HCT116 (cell line): Measurements from ENCODE around the gene NOP10. TPM values are rescaled to one million over a fixed set of nuclear protein-coding genes. Genes with fewer than 3 reads are reported as not detected.

Experiments
- ATAC-seq: fragments of 200-7000 bp; cut with Tn5 transposase; 2 replicates; pipeline ENCODE4 v1.9.1; 2020; ENCODE audit warnings: mild to moderate bottlenecking, moderate library complexity
- BruUV-seq: library from RNA; stranded (reverse); fragments of 400-500 nt; replicated peaks from 2 replicates; lab custom pipeline; 2021; lab: Mats Ljungman, UMichigan
- CTCF ChIA-PET: fragments of 300-600 bp; sonication (Branson Sonifier 250); formaldehyde crosslinking; loops from one replicate; lab custom pipeline; 2021; ENCODE audit warnings: antibody characterized with exemption; lab: Charles Lee
- POLR2A ChIA-PET: fragments of 300-600, 350-600 bp; sonication (Branson Sonifier 250); formaldehyde crosslinking; loops from one replicate; lab custom pipeline; 2021; ENCODE audit warnings: antibody characterized with exemption; lab: Charles Lee
- RAD21 ChIA-PET, 2 experiments: fragments of 300-600 bp; sonication (Branson Sonifier 250); formaldehyde crosslinking; loops; one replicate each; lab custom pipeline; 2023; ENCODE audit warnings: low total read pairs in 2 of 2; ENCODE audit not compliant: uncharacterized antibody in 2 of 2, unreplicated experiment in 2 of 2, low non-redundant PET in 1 of 2; lab: Charles Lee
- DNase-seq: peaks from one replicate; pipeline ENCODE4 v3.0.0-alpha.2; 2010; ENCODE audit warnings: low read depth, low spot score
- H2AFZ ChIP-seq: fragments of 200-600 bp; shearing (Covaris generic), sonication (generic); 2 replicates; pipeline ENCODE4 v1.6.1; 2017; ENCODE audit warnings: low read depth, mixed run types, mixed read lengths, antibody characterized with exemption, low read length; ENCODE audit not compliant: poor library complexity, severe bottlenecking
- H3K27ac ChIP-seq: 2 replicates; pipeline ENCODE4 v1.5.1; 2012; ENCODE audit warnings: low read depth, low read length
- H3K27me3 ChIP-seq: fragments of 200-600 bp; sonication (generic); 2 replicates; pipeline ENCODE4 v1.6.1; 2016; ENCODE audit warnings: mixed run types, low read length, mixed read lengths; ENCODE audit not compliant: insufficient read depth
- H3K36me3 ChIP-seq, 2 experiments: fragments of 200-500 bp in 1 of 2; fragments of 200-600 bp in 1 of 2; sonication (Bioruptor generic) in 1 of 2; sonication (generic) in 1 of 2; 2 replicates each; pipeline versions ENCODE4 v1.5.1 to v1.6.1; 2014 to 2016; ENCODE audit warnings: low read length in 2 of 2, inconsistent platforms in 1 of 2, mixed read lengths in 1 of 2, mixed run types in 1 of 2; ENCODE audit not compliant: insufficient read depth in 2 of 2, control insufficient read depth in 1 of 2
- H3K4me1 ChIP-seq, 2 experiments: fragments of 200-600 bp in 1 of 2; sonication (generic) in 1 of 2; 2 replicates each; pipeline versions ENCODE4 v1.5.1 to v1.6.1; 2012 to 2017; ENCODE audit warnings: low read length in 2 of 2, inconsistent platforms in 1 of 2, mild to moderate bottlenecking in 1 of 2, mixed read lengths in 1 of 2, mixed run types in 1 of 2, moderate library complexity in 1 of 2; ENCODE audit not compliant: insufficient read depth in 2 of 2, control insufficient read depth in 1 of 2
- H3K4me2 ChIP-seq: fragments of 200-600 bp; sonication (generic); 2 replicates; pipeline ENCODE4 v1.6.1; 2017; ENCODE audit warnings: mixed run types, low read length, mixed read lengths
- H3K4me3 ChIP-seq, 2 experiments: fragments of 200-600 bp in 1 of 2; sonication (generic) in 1 of 2; replicated peaks in 1 of 2; 2 replicates each; pipeline ENCODE4 v1.5.1; 2011 to 2016; ENCODE audit warnings: low read length in 2 of 2, control low read depth in 1 of 2, low read depth in 1 of 2, mild to moderate bottlenecking in 1 of 2, mixed read lengths in 1 of 2, mixed run types in 1 of 2
- H3K79me2 ChIP-seq: fragments of 200-600 bp; sonication (generic); 2 replicates; pipeline ENCODE4 v1.6.1; 2017; ENCODE audit warnings: mild to moderate bottlenecking, mixed run types, low read length, moderate library complexity, mixed read lengths; ENCODE audit not compliant: insufficient read depth
- H3K9ac ChIP-seq: fragments of 200-600 bp; sonication (generic); 2 replicates; pipeline ENCODE4 v1.6.1; 2016; ENCODE audit warnings: low read length, mixed read lengths
- H3K9me2 ChIP-seq: fragments of 200-600 bp; sonication (generic), shearing (Covaris generic); 2 replicates; pipeline ENCODE4 v1.6.1; 2017; ENCODE audit warnings: mixed run types, mild to moderate bottlenecking, moderate library complexity; ENCODE audit not compliant: insufficient read depth
- H3K9me3 ChIP-seq, 2 experiments: fragments of 200-500 bp in 1 of 2; fragments of 200-600 bp in 1 of 2; sonication (Bioruptor generic) in 1 of 2; sonication (generic) in 1 of 2; 2 replicates each; pipeline ENCODE4 v1.6.1; 2014 to 2017; ENCODE audit warnings: low read length in 2 of 2, mixed read lengths in 2 of 2, inconsistent platforms in 1 of 2, low read depth in 1 of 2, mild to moderate bottlenecking in 1 of 2, mixed run types in 1 of 2, moderate library complexity in 1 of 2; ENCODE audit not compliant: control insufficient read depth in 1 of 2, insufficient read depth in 1 of 2
- H4K20me1 ChIP-seq: fragments of 200-600 bp; sonication (generic), shearing (Covaris generic); 2 replicates; pipeline ENCODE4 v1.6.1; 2017; ENCODE audit warnings: mixed run types, mild to moderate bottlenecking, moderate library complexity; ENCODE audit not compliant: insufficient read depth
- CBX3 ChIP-seq: IDR thresholded peaks from 2 replicates; pipeline ENCODE4 v1.6.1; 2012; ENCODE audit warnings: low read depth
- CEBPB ChIP-seq: IDR thresholded peaks from 2 replicates; pipeline ENCODE4 v1.6.1; 2012; ENCODE audit warnings: low read depth
- CTCF ChIP-seq, 3 experiments: fragments of 200-600 bp in 1 of 3; sonication (generic) in 1 of 3; IDR thresholded peaks in 2 of 3; conservative IDR thresholded peaks in 1 of 3; 2 replicates each; pipeline ENCODE4 v1.5.1; 2012 to 2017; ENCODE audit warnings: low read depth in 2 of 3, low read length in 2 of 3, antibody characterized with exemption in 1 of 3, borderline replicate concordance in 1 of 3, control low read depth in 1 of 3, mild to moderate bottlenecking in 1 of 3, mixed read lengths in 1 of 3, mixed run types in 1 of 3, moderate library complexity in 1 of 3; ENCODE audit not compliant: insufficient read depth in 1 of 3
- ELF1 ChIP-seq: IDR thresholded peaks from 2 replicates; pipeline ENCODE4 v1.6.1; 2012; ENCODE audit warnings: low read depth, borderline replicate concordance
- EZH2phosphoT487 ChIP-seq: fragments of 200-600 bp; IDR thresholded peaks from 2 replicates; pipeline ENCODE4 v1.6.1; 2018; ENCODE audit warnings: antibody characterized with exemption, borderline replicate concordance
- FOSL1 ChIP-seq: IDR thresholded peaks from 2 replicates; pipeline ENCODE4 v1.6.1; 2012; ENCODE audit warnings: low read depth
- JUND ChIP-seq: IDR thresholded peaks from 2 replicates; pipeline ENCODE4 v1.6.1; 2012
- MAX ChIP-seq: IDR thresholded peaks from 2 replicates; pipeline ENCODE4 v1.6.1; 2012
- POLR2AphosphoS5 ChIP-seq: IDR thresholded peaks from 2 replicates; pipeline ENCODE4 v1.6.1; 2011; ENCODE audit warnings: mild to moderate bottlenecking, low read depth, low read length, moderate library complexity
- RAD21 ChIP-seq: IDR thresholded peaks from 2 replicates; pipeline ENCODE4 v1.6.1; 2012; ENCODE audit warnings: low read depth, mild to moderate bottlenecking
- SIN3A ChIP-seq: IDR thresholded peaks from 2 replicates; pipeline ENCODE4 v1.6.1; 2012; ENCODE audit warnings: low read depth
- SP1 ChIP-seq: IDR thresholded peaks from 2 replicates; pipeline ENCODE4 v1.6.1; 2012; ENCODE audit warnings: low read depth
- TCF7L2 ChIP-seq: IDR thresholded peaks from 2 replicates; pipeline ENCODE4 v1.7.0; 2011; ENCODE audit warnings: borderline replicate concordance, inconsistent platforms; ENCODE audit not compliant: insufficient read depth, insufficient read length; ENCODE audit errors: extremely low read depth
- ZBTB33 ChIP-seq: IDR thresholded peaks from 2 replicates; pipeline ENCODE4 v1.6.1; 2011; ENCODE audit warnings: mild to moderate bottlenecking, low read length, moderate library complexity; ENCODE audit not compliant: insufficient replicate concordance; ENCODE audit errors: extremely low read depth
- ZFX ChIP-seq: fragments of 450-650 bp; IDR thresholded peaks from 2 replicates; pipeline ENCODE4 v1.6.1; 2017
- ZNF274 ChIP-seq: fragments of 200-500 bp; sonication (Bioruptor generic); IDR thresholded peaks from 2 replicates; pipeline ENCODE4 v1.6.1; 2014; ENCODE audit warnings: mild to moderate bottlenecking, low read depth, low read length, inconsistent platforms
- intact Hi-C: fragments of 100-400 bp; cut with micrococcal nuclease; formaldehyde crosslinking; loops from 2 replicates; pipeline ENCODE4 v1.10.0; 2022
- total RNA-seq: library from RNA; stranded (reverse); gene quantifications from one replicate; pipeline ENCODE4 v1.2.1, GENCODE V29; 2021; ENCODE audit not compliant: unreplicated experiment

The NOP10 gene
- total RNA-seq, 1 experiment from 2014 or later: 216 TPM

- H2AFZ ChIP-seq: no peak overlapping the region
- no peak overlapping the region for H3K4me3 ChIP-seq
- ChIA-PET CTCF (no interaction called here), POLR2A (no interaction called here)
- no peaks in the 10 kb centered on the region for H3K27me3 ChIP-seq
- TF ChIP-seq SP1 (no peak), CBX3 (no peak), FOSL1 (no peak), TCF7L2 (no peak), RAD21 (no peak), CTCF (IDR thresholded peaks at IDR 0.05 in 2 of 3, conservative IDR thresholded peaks at IDR 0.05 in 1 of 3; ENCODE audit: borderline replicate concordance in 1 of 3, insufficient read depth in 1 of 3, low read depth in 2 of 3, low read length in 2 of 3) (no peak), EZH2phosphoT487 (no peak), MAX (no peak), CEBPB (no peak), POLR2AphosphoS5 (no peak), ZBTB33 (no peak), SIN3A (no peak), ZFX (no peak), ELF1 (no peak), ZNF274 (no peak), JUND (no peak)
- TF ChIP-seq, all 23 proteins: peak for 0
- H3K9ac ChIP-seq: no peak overlapping the region
- no peaks in the 10 kb centered on the region for H3K9me2 ChIP-seq
- BruUV-seq: no TSS peak
- no peak overlapping the region for H3K27ac ChIP-seq
- intact Hi-C loops: no loop called here
- no peak for DNase-seq
- H4K20me1 ChIP-seq: no peaks in the 10 kb centered on the region
- H3K4me2 ChIP-seq: no peak overlapping the region
- no peaks in the 10 kb centered on the region for H3K79me2 ChIP-seq
- H3K9me3 ChIP-seq: no peaks in the 10 kb centered on the region
- ATAC-seq: no peak
- RAD21 ChIA-PET: no interaction called here
- H3K36me3 ChIP-seq: no peaks in the 10 kb centered on the region
- H3K4me1 ChIP-seq: peaks cover 18 to 33% of the 10 kb centered on the region in 2 experiments
Observed at GRCh38 chr15:34323217-34323616, 19.7 kb downstream of the NOP10 start.
